ENCODE data around the gene F8A1.

DNA sequence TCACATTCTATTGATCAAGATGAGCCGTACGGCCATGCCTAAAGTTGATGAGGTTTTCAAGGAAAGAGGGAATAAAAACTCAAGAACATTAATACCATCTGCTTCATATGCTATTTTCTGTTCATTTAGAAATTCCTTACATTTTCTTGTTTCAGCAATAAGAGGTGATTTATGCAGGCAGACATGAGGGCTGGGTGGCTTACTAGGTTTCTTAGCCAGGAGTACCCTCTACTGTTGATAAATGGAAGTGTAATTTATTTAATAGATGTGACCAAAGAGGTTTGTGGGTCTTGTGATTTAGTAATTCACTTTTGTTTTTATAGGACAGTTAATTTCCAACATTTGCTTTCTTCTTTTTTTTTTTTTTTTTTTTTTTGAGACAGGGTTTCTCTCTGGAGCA lies 45.3 kb upstream of the F8A1 start:
- TF ChIP-seq CTCF (IDR thresholded peaks at IDR 0.05) (no peak), POLR2AphosphoS5 (IDR thresholded peaks at IDR 0.05) (no peak), POLR2A (IDR thresholded peaks at IDR 0.05) (no peak)

Measured in breast epithelium (tissue), 3 donors.